K562 (cell line): Measurements from ENCODE around the gene SNCA.

ENCODE experiments used
- EZH2 ChIP-seq: IDR thresholded peaks from 2 replicates; pipeline ENCODE4 v1.6.1; 2012; ENCODE audit warnings: low read depth, mild to moderate bottlenecking, inconsistent platforms, low read length, borderline replicate concordance
- PHF8 ChIP-seq: fragments of 200-600 bp; sonication (generic); IDR thresholded peaks from 2 replicates; pipeline ENCODE4 v1.6.1; 2012; ENCODE audit warnings: mixed run types, mild to moderate bottlenecking, inconsistent platforms, low read length, moderate library complexity, borderline replicate concordance
- TCF7L2 ChIP-seq: fragments of 150-350 bp; IDR thresholded peaks from 2 replicates; pipeline ENCODE4 v1.6.1; 2016; ENCODE audit warnings: low read depth, mild to moderate bottlenecking, low read length, moderate library complexity
- ZBTB26 ChIP-seq: fragments of 450-650 bp; formaldehyde crosslinking; IDR thresholded peaks from 2 replicates; pipeline ENCODE4 v1.4.0; 2022; ENCODE audit warnings: missing genetic modification characterization
- TF ChIP-seq, protein P1 (sequence below): sonication (generic); formaldehyde crosslinking; IDR thresholded peaks from 2 replicates; pipeline ENCODE4 v1.5.0; 2020; ENCODE audit warnings: missing genetic modification reagents
- TF ChIP-seq, protein P2 (sequence below), 3 experiments: IDR thresholded peaks in 2 of 3; conservative IDR thresholded peaks in 1 of 3; 2 replicates each; pipeline ENCODE4 v1.5.1; 2011 to 2012; ENCODE audit warnings: low read length in 3 of 3, mild to moderate bottlenecking in 3 of 3, control low read depth in 2 of 3, improper control_type of control experiment in 1 of 3, inconsistent platforms in 1 of 3, low read depth in 1 of 3, mixed read lengths in 1 of 3, moderate library complexity in 1 of 3; ENCODE audit not compliant: insufficient read depth in 2 of 3

GRCh38 chr4:89821612-89822011 lies 15.3 kb downstream of the SNCA start:
- TF ChIP-seq EZH2 (no peak), ZBTB26 (no peak), TCF7L2 (no peak), PHF8 (no peak)
- TF ChIP-seq, protein P1, sequence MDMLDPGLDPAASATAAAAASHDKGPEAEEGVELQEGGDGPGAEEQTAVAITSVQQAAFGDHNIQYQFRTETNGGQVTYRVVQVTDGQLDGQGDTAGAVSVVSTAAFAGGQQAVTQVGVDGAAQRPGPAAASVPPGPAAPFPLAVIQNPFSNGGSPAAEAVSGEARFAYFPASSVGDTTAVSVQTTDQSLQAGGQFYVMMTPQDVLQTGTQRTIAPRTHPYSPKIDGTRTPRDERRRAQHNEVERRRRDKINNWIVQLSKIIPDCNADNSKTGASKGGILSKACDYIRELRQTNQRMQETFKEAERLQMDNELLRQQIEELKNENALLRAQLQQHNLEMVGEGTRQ (CRISPR knock-in tag) = no peak
- TF ChIP-seq, protein P2, sequence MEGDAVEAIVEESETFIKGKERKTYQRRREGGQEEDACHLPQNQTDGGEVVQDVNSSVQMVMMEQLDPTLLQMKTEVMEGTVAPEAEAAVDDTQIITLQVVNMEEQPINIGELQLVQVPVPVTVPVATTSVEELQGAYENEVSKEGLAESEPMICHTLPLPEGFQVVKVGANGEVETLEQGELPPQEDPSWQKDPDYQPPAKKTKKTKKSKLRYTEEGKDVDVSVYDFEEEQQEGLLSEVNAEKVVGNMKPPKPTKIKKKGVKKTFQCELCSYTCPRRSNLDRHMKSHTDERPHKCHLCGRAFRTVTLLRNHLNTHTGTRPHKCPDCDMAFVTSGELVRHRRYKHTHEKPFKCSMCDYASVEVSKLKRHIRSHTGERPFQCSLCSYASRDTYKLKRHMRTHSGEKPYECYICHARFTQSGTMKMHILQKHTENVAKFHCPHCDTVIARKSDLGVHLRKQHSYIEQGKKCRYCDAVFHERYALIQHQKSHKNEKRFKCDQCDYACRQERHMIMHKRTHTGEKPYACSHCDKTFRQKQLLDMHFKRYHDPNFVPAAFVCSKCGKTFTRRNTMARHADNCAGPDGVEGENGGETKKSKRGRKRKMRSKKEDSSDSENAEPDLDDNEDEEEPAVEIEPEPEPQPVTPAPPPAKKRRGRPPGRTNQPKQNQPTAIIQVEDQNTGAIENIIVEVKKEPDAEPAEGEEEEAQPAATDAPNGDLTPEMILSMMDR (IDR thresholded peaks at IDR 0.05 in 2 of 3, conservative IDR thresholded peaks at IDR 0.05 in 1 of 3; ENCODE audit: insufficient read depth in 2 of 3, low read depth in 1 of 3, low read length in 3 of 3) = no peak
